ENCODE data around the gene NRTN.

NRTN gene

GRCh38 chr19:5811117-5811516 lies 6.2 kb downstream of the NRTN start:
- DNase-seq (ENCODE audit: extremely low spot score) = no peak
- ChIA-PET CTCF (interaction anchor here (0.7 to 1.7 kb wide), 3 partner anchors 12 to 201 kb away, joined by 3 to 4 read pairs (median 3); no protein-coding TSS in a partner anchor), POLR2A (no interaction called here)
- TF ChIP-seq, protein P1, sequence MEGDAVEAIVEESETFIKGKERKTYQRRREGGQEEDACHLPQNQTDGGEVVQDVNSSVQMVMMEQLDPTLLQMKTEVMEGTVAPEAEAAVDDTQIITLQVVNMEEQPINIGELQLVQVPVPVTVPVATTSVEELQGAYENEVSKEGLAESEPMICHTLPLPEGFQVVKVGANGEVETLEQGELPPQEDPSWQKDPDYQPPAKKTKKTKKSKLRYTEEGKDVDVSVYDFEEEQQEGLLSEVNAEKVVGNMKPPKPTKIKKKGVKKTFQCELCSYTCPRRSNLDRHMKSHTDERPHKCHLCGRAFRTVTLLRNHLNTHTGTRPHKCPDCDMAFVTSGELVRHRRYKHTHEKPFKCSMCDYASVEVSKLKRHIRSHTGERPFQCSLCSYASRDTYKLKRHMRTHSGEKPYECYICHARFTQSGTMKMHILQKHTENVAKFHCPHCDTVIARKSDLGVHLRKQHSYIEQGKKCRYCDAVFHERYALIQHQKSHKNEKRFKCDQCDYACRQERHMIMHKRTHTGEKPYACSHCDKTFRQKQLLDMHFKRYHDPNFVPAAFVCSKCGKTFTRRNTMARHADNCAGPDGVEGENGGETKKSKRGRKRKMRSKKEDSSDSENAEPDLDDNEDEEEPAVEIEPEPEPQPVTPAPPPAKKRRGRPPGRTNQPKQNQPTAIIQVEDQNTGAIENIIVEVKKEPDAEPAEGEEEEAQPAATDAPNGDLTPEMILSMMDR (IDR thresholded peaks at IDR 0.05; ENCODE audit: control extremely low read depth, extremely low read depth, low read depth, missing control alignments) = no peak

- ChIA-PET POLR2A (no interaction called here), CTCF (interaction anchor here (1.4 to 1.6 kb wide), 2 partner anchors 10 to 21 kb away, joined by 3 to 12 read pairs; partner anchors contain the start of gene NRTN)
- no peak for DNase-seq (ENCODE audit: extremely low spot score)
- TF ChIP-seq, protein P1 (IDR thresholded peaks at IDR 0.05; ENCODE audit: control extremely low read depth, extremely low read depth, low read depth, missing control alignments) = no peak
Measured at GRCh38 chr19:5814123-5814851, 9.4 kb downstream of the NRTN start.

GRCh38 chr19:5814852-5815246 lies 10.0 kb downstream of the NRTN start:
- POLR2A ChIA-PET = no interaction called here
- DNase-seq (ENCODE audit: extremely low spot score) = no peak
- TF ChIP-seq, protein P1 (IDR thresholded peaks at IDR 0.05; ENCODE audit: control extremely low read depth, extremely low read depth, low read depth, missing control alignments) = no peak
- CTCF ChIA-PET = interaction anchor here (1.4 to 1.6 kb wide), 2 partner anchors 11 to 22 kb away, joined by 3 to 12 read pairs; partner anchors contain the start of gene NRTN

- CTCF ChIA-PET = no interaction called here
- POLR2A ChIA-PET = no interaction called here
- no peak for DNase-seq (ENCODE audit: extremely low spot score)
Measured at GRCh38 chr19:5817218-5817617, 12.4 kb downstream of the NRTN start.

DNA sequence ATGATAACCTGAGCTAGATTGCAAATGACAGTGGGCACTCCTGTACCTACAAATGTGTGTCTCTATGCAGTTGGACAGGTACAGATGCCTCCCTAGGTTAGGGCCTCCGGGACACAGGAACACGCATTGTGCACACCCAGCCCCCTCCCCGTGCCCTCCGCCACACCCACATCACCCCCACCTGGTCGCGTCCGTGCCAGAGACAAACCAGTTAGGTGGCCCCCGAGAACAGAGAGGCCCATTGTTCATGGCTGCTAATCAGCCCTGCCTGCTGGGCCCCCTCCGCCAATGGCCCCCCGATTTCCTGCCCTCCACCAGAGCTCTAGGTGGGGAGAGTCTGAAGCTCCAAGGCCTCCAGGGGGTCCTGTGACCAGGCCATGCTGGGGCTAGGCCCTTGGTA lies 13.7 kb downstream of the NRTN start:
- CTCF ChIA-PET = interaction anchor here (1.2 kb wide), 1 partner anchor 14 kb away, joined by 4 read pairs; the partner anchor contains the start of gene NRTN
- TF ChIP-seq, protein P1 (IDR thresholded peaks at IDR 0.05; ENCODE audit: control extremely low read depth, extremely low read depth, low read depth, missing control alignments) = no peak
- no peak for DNase-seq (ENCODE audit: extremely low spot score)

More at GRCh38 chr19:5817218-5817617, 12.4 kb downstream of the NRTN start:
- TF ChIP-seq, protein P1 (IDR thresholded peaks at IDR 0.05; ENCODE audit: control extremely low read depth, extremely low read depth, low read depth, missing control alignments) = no peak

DNA sequence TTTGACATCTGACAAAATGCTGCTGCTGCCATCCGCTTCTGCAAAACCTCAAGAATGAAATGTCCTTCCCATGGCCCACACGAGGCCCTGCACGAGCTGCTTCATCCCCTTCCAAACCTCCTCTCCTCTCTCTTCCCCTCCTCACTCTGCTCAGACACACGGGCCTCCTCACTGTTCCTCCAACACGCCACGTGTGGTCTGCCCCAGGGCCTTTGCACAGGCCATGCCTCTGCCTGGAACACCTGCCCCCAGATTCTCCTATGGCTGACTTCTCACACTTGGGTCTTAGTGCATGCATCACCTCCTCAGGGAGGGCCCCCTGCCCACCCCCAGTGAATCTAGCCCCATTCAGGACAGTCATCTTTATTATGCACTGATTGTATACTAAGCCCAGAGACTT lies 15.9 kb downstream of the NRTN start:
- TF ChIP-seq, protein P1 (IDR thresholded peaks at IDR 0.05; ENCODE audit: control extremely low read depth, extremely low read depth, low read depth, missing control alignments) = no peak

More for the DNA sequence above, 13.7 kb downstream of the NRTN start:
- POLR2A ChIA-PET = no interaction called here

More for the DNA sequence above, 15.9 kb downstream of the NRTN start:
- CTCF ChIA-PET = interaction anchor here (1.2 to 1.5 kb wide), 2 partner anchors 17 kb away, joined by 4 read pairs; no protein-coding TSS in a partner anchor
- POLR2A ChIA-PET = no interaction called here
- DNase-seq (ENCODE audit: extremely low spot score) = no peak

Measured in GM10248 (cell line).